GM13976 (cell line): ENCODE data around the gene CARD10.

Source experiments
- DNase-seq: peaks from one replicate; pipeline ENCODE4 v3.0.0; 2012; ENCODE audit warnings: low spot score
- CTCF ChIP-seq: IDR thresholded peaks from 2 replicates; pipeline ENCODE4 v1.5.1; 2012; ENCODE audit warnings: borderline replicate concordance, mild to moderate bottlenecking; ENCODE audit not compliant: insufficient read depth; ENCODE audit errors: extremely low read depth, missing control alignments, control extremely low read depth
- in situ Hi-C: fragments of 300-500 bp; cut with MboI; formaldehyde crosslinking; loops from one replicate; pipeline ENCODE4 v1.12.0; 2022; ENCODE audit warnings: low sequenced_read_pairs, mixed read lengths, inconsistent platforms; ENCODE audit not compliant: unreplicated experiment

CARD10 gene

GRCh38 chr22:37442135-37442534 lies 77.1 kb downstream of the CARD10 start:
- no peak for DNase-seq
- no peak for TF ChIP-seq CTCF
- in situ Hi-C loops, result no loop called here

GRCh38 chr22:37440875-37441274 lies 78.3 kb downstream of the CARD10 start:
- DNase-seq, result no peak
- in situ Hi-C loops, result no loop called here
- no peak for TF ChIP-seq CTCF
